ENCODE measurements around the gene ATP6AP1.

DNA sequence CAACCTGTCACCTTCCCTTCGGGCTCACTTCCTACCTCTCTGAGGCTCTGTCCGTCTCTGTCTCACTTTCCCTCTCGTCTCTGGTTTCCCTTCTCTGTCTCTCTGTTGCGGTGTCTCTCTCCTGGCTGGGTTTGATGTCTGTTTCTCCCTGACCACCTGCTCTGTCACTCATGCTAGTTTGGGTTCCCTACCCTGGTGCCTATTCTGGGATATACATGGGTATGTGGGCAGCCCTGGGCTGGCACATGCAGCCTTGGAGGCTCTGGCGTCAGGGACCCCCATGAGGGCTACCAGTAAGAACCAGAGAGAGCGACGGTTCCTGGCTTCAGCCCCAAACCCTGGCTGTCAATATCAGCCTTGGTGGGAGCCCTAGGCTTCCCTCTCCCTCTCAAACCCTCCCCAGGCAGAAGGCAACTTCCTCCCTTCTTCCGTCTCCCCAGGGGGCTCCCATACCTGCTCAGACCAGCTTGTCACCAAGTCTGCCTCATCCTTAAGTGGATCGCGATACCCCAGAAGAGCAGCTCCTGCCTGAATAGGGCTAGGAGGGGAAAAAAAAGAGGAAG is 19.7 kb upstream of the ATP6AP1 start:
- no peak for TF ChIP-seq CTCF (conservative IDR thresholded peaks at IDR 0.05; ENCODE audit: low read depth in 2 of 2)
- TF ChIP-seq NANOG (IDR thresholded peaks at IDR 0.05; ENCODE audit: borderline replicate concordance), result no peak
- TF ChIP-seq EZH2 (IDR thresholded peaks at IDR 0.05; ENCODE audit: low read depth, unreplicated experiment), result no peak
- TF ChIP-seq POLR2AphosphoS5 (IDR thresholded peaks at IDR 0.05; ENCODE audit: low read depth), result no peak
- no peak for TF ChIP-seq EZH2phosphoT487 (IDR thresholded peaks at IDR 0.05; ENCODE audit: unreplicated experiment)
- TF ChIP-seq REST (IDR thresholded peaks at IDR 0.05; ENCODE audit: unreplicated experiment), result no peak
- TF ChIP-seq ZNF114 (CRISPR knock-in tag; IDR thresholded peaks at IDR 0.05), result no peak
